CD4-positive, alpha-beta T cell treated with Interleukin-15 for 4 hours (primary cell): ENCODE results near the gene NDUFA7.
"Not testable (repeated sequence)": the region's sequence is repeated elsewhere in the genome, so short reads cannot be mapped to it uniquely, and the experiment has no call there.

Source experiments
- DNase-seq: peaks from one replicate; pipeline ENCODE4 v3.0.0-alpha.2; 2020; ENCODE audit warnings: low spot score

Gene NDUFA7

GRCh38 chr19:8341504-8341903 lies 20.3 kb upstream of the NDUFA7 start:
- not testable (repeated sequence) for DNase-seq

- no peak for DNase-seq
These were observed 19.3 kb upstream of the NDUFA7 start for GRCh38 chr19:8340341-8341096.

GRCh38 chr19:8338835-8339234 lies 17.7 kb upstream of the NDUFA7 start:
- DNase-seq: no peak

GRCh38 chr19:8337728-8338127 lies 16.6 kb upstream of the NDUFA7 start:
- no peak for DNase-seq

GRCh38 chr19:8336660-8337059 lies 15.5 kb upstream of the NDUFA7 start:
- no peak for DNase-seq

- no peak for DNase-seq
These were observed 14.9 kb upstream of the NDUFA7 start for GRCh38 chr19:8336072-8336569.

GRCh38 chr19:8335343-8336071 lies 14.3 kb upstream of the NDUFA7 start:
- no peak for DNase-seq

GRCh38 chr19:8334458-8335342 lies 13.5 kb upstream of the NDUFA7 start:
- DNase-seq: no peak

GRCh38 chr19:8333767-8334457 lies 12.7 kb upstream of the NDUFA7 start:
- DNase-seq: no peak

- DNase-seq: no peak
These were observed 12.0 kb upstream of the NDUFA7 start for GRCh38 chr19:8332976-8333766.

- DNase-seq: no peak
These were observed 10.2 kb upstream of the NDUFA7 start for GRCh38 chr19:8331263-8331845.

GRCh38 chr19:8329996-8330395 lies 8.8 kb upstream of the NDUFA7 start:
- no peak for DNase-seq

- DNase-seq: no peak
These were observed 4.3 kb upstream of the NDUFA7 start for GRCh38 chr19:8325454-8325853.

- DNase-seq: no peak
These were observed 3.2 kb upstream of the NDUFA7 start for GRCh38 chr19:8324186-8325050.

GRCh38 chr19:8323781-8324185 lies 2.6 kb upstream of the NDUFA7 start:
- DNase-seq: no peak

GRCh38 chr19:8322638-8322997 lies 1.4 kb upstream of the NDUFA7 start:
- no peak for DNase-seq

GRCh38 chr19:8321986-8322637 lies 937 bp upstream of the NDUFA7 start:
- no peak for DNase-seq

- peak; percentile 7 for DNase-seq
These were observed 560 bp downstream of the NDUFA7 start for GRCh38 chr19:8320564-8321066.
